HL-60 (cell line): Measurements from ENCODE around the gene TMEM192.
"Not testable (repeated sequence)": the region's sequence is repeated elsewhere in the genome, so short reads cannot be mapped to it uniquely, and the experiment has no call there.

ENCODE experiments used
- DNase-seq, 2 experiments: peaks; one replicate each; pipeline ENCODE4 v3.0.0-alpha.2; 2010 to 2020; ENCODE audit warnings: low read depth in 1 of 2, low spot score in 1 of 2
- H3K27ac ChIP-seq: fragments of 250-450 bp; sonication (Bioruptor Pico); replicated peaks from 2 replicates; pipeline ENCODE4 v1.5.1; 2020; ENCODE audit warnings: mild to moderate bottlenecking, moderate library complexity
- H3K27me3 ChIP-seq: fragments of 250-450 bp; sonication (Bioruptor Pico); 2 replicates; pipeline ENCODE4 v1.5.1; 2021; ENCODE audit warnings: mild to moderate bottlenecking, moderate library complexity; ENCODE audit not compliant: insufficient read depth, poor library complexity, severe bottlenecking
- H3K4me3 ChIP-seq: replicated peaks from 2 replicates; pipeline ENCODE4 v1.5.1; 2011; ENCODE audit warnings: mild to moderate bottlenecking, control low read depth, low read length; ENCODE audit not compliant: insufficient read depth
- GABPA ChIP-seq: IDR thresholded peaks from 2 replicates; pipeline ENCODE4 v1.6.1; 2012; ENCODE audit warnings: low read depth
- POLR2AphosphoS5 ChIP-seq: IDR thresholded peaks from 2 replicates; pipeline ENCODE4 v1.6.1; 2012; ENCODE audit warnings: low read depth
- SPI1 ChIP-seq: IDR thresholded peaks from 2 replicates; pipeline ENCODE4 v1.6.1; 2012; ENCODE audit warnings: low read depth, mild to moderate bottlenecking, borderline replicate concordance
- TF ChIP-seq, protein P1 (sequence below): IDR thresholded peaks from one replicate; pipeline ENCODE4 v1.5.1; 2011; ENCODE audit warnings: low read length, control low read depth, inconsistent platforms; ENCODE audit not compliant: insufficient read depth
- TF ChIP-seq, protein P2 (sequence below): IDR thresholded peaks from 2 replicates; pipeline ENCODE4 v1.6.1; 2012; ENCODE audit warnings: low read depth; ENCODE audit not compliant: insufficient replicate concordance

TMEM192 gene

DNA sequence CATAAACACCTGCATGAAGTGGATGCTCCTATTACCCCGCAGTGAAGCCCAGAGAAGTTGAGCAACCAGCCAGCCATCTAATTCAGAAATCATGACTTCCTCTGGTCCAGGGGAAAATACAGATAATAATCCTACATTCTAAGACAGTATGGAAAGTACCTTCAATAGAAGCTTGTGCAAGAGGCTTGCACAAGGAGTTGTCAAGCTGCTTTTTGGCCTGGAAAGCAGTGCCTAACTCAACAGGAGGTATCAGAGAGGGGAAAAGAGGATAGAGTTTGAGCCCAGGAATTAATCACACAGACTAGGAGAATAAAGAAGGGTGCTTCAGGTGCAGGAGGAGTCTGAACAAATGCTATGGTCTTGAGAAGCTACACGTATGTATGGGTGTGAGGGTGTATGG is 26.7 kb downstream of the TMEM192 start:
- Histone ChIP-seq H3K27ac (no peak overlapping the region), H3K27me3 (no peaks in the 10 kb centered on the region), H3K4me3 (no peak overlapping the region)
- TF ChIP-seq, protein P1, sequence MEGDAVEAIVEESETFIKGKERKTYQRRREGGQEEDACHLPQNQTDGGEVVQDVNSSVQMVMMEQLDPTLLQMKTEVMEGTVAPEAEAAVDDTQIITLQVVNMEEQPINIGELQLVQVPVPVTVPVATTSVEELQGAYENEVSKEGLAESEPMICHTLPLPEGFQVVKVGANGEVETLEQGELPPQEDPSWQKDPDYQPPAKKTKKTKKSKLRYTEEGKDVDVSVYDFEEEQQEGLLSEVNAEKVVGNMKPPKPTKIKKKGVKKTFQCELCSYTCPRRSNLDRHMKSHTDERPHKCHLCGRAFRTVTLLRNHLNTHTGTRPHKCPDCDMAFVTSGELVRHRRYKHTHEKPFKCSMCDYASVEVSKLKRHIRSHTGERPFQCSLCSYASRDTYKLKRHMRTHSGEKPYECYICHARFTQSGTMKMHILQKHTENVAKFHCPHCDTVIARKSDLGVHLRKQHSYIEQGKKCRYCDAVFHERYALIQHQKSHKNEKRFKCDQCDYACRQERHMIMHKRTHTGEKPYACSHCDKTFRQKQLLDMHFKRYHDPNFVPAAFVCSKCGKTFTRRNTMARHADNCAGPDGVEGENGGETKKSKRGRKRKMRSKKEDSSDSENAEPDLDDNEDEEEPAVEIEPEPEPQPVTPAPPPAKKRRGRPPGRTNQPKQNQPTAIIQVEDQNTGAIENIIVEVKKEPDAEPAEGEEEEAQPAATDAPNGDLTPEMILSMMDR = no peak
- TF ChIP-seq, protein P2, sequence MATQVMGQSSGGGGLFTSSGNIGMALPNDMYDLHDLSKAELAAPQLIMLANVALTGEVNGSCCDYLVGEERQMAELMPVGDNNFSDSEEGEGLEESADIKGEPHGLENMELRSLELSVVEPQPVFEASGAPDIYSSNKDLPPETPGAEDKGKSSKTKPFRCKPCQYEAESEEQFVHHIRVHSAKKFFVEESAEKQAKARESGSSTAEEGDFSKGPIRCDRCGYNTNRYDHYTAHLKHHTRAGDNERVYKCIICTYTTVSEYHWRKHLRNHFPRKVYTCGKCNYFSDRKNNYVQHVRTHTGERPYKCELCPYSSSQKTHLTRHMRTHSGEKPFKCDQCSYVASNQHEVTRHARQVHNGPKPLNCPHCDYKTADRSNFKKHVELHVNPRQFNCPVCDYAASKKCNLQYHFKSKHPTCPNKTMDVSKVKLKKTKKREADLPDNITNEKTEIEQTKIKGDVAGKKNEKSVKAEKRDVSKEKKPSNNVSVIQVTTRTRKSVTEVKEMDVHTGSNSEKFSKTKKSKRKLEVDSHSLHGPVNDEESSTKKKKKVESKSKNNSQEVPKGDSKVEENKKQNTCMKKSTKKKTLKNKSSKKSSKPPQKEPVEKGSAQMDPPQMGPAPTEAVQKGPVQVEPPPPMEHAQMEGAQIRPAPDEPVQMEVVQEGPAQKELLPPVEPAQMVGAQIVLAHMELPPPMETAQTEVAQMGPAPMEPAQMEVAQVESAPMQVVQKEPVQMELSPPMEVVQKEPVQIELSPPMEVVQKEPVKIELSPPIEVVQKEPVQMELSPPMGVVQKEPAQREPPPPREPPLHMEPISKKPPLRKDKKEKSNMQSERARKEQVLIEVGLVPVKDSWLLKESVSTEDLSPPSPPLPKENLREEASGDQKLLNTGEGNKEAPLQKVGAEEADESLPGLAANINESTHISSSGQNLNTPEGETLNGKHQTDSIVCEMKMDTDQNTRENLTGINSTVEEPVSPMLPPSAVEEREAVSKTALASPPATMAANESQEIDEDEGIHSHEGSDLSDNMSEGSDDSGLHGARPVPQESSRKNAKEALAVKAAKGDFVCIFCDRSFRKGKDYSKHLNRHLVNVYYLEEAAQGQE = no peak
- TF ChIP-seq SPI1 = no peak
- TF ChIP-seq GABPA = no peak
- no peak for TF ChIP-seq POLR2AphosphoS5
- DNase-seq = no peak

DNA sequence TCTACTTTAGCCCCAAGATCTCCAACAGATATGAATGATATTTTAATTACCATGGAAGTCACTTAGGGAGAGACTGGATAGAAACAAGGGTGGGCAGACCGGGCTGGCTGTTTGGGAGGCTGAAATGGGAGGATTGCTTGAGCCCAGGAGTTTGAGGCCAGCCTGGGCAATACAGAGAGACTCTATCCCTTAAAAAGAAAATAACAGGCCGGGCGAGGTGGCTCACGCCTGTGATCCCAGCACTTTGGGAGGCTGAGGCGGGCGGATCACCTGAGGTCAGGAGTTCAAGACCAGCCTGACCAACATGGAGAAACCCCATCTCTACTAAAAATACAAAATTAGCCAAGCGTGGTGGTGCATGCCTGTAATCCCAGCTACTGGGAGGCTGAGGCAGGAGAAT is 27.9 kb downstream of the TMEM192 start:
- not testable (repeated sequence) for H3K27ac ChIP-seq, DNase-seq, H3K27me3 ChIP-seq, H3K4me3 ChIP-seq

DNA sequence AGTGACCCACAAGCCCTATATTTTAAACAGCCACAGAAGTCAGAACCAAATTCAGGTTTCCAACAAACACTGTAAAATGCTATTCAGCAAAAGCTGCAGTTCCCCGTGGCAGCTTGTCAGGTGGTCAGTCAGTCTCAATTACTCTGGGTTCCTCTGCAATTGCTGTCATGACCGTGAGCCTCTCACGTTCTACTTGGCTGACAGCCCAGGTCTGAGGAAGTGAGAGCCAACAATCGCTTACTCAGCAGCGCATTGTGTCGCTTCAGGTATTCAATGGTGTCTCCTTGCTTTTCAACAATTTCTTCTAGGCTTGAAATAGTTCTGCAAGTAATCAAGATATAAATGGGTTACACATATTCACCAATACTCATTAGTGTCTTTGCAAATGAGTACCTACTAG is 33.2 kb downstream of the TMEM192 start:
- DNase-seq = no peak
- H3K27ac ChIP-seq = no peak overlapping the region
- no peak overlapping the region for H3K4me3 ChIP-seq
- TF ChIP-seq, protein P1 = no peak
- TF ChIP-seq GABPA (no peak), SPI1 (no peak)
- TF ChIP-seq, protein P2 = no peak
- H3K27me3 ChIP-seq = no peaks in the 10 kb centered on the region

DNA sequence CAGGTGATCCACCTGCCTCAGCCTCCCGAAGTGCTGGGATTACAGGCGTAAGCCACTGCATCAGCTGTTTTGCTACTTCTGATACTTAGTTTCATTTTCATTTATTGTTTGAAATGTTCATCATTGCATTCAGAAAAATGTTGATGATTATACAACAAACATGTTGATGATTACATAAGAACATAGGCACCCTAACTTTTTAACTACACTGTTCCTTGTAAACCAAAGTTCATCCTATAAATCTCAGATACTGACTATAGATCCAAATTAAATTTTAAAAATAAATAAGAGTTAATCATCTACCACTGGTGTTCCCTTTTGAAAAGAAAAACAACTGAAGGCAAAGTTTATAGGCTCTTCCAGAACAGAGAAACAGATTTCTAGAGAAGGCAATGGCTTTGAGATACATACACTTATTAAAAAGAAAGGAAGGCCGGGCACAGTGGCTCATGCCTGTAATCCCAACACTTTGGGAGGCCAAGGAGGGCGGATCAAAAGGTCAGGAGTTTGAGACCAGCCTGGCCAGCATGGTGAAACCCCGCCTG is 35.6 kb downstream of the TMEM192 start:
- no peak for DNase-seq
- no peak overlapping the region for H3K27ac ChIP-seq
- TF ChIP-seq, protein P2 = no peak
- TF ChIP-seq, protein P1 = no peak
- TF ChIP-seq GABPA = no peak
- TF ChIP-seq POLR2AphosphoS5 = no peak
- no peak for TF ChIP-seq SPI1

DNA sequence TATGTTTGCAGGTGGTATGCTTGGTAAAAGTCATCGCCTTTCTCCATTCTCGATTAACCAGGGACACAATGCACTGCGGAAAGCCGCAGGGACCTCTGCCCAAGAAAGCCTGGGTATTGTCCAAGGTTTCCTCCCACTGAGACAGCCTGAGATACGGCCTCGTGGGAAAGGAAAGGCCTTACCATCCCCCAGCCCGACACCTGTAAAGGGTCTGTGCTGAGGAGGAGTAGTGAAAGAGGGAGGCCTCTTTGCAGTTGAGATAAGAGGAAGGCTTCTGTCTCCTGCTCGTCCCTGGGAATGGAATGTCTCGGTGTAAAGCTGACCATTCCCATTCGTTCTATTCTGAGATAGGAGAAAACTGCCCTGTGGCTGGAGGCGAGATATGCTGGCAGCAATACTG is 39.3 kb downstream of the TMEM192 start:
- H3K4me3 ChIP-seq, DNase-seq, H3K27ac ChIP-seq, H3K27me3 ChIP-seq: not testable (repeated sequence)

More for the DNA sequence above, 35.6 kb downstream of the TMEM192 start:
- Histone ChIP-seq H3K4me3 (no peak overlapping the region), H3K27me3 (no peaks in the 10 kb centered on the region)
